K562 (cell line): ENCODE data around the gene POLR1D. TPM values are rescaled to one million over a fixed set of nuclear protein-coding genes. Genes with fewer than 3 reads are reported as not detected.
"Not testable (repeated sequence)": the region's sequence is repeated elsewhere in the genome, so short reads cannot be mapped to it uniquely, and the experiment has no call there.

Source experiments
- ATAC-seq: fragments of 200-7000 bp; cut with Tn5 transposase; 3 replicates; pipeline ENCODE4 v1.9.1; 2020; ENCODE audit warnings: moderate library complexity
- BruUV-seq: library from RNA; stranded (reverse); fragments of 400-500 nt; replicated peaks from 2 replicates; lab custom pipeline; 2021; lab: Mats Ljungman, UMichigan
- CTCF ChIA-PET: fragments of 300-600 bp; formaldehyde crosslinking; extraction: SDS; loops from one replicate; lab custom pipeline; 2021; ENCODE audit warnings: low intra/inter-chr PET ratio; lab: Yijun Ruan, JAX
- POLR2A ChIA-PET: fragments of 300-600, 350-650 bp; sonication (Branson Sonifier 250); formaldehyde crosslinking; extraction: SDS; loops from one replicate; lab custom pipeline; 2021; ENCODE audit warnings: antibody characterized with exemption, inconsistent platforms; lab: Yijun Ruan, JAX
- DNase-seq, 4 experiments: peaks; one replicate each; pipeline versions ENCODE4 v3.0.0 to v3.0.0-alpha.2; 2011 to 2018; ENCODE audit warnings: low spot score in 3 of 4, mixed read lengths in 3 of 4; ENCODE audit errors: extremely low read depth in 1 of 4
- FAIRE-seq: peaks from 2 replicates; lab custom pipeline; 2011; peaks lifted over from hg19 to GRCh38; lab: Jason Lieb, UNC
- H2AFZ ChIP-seq: 2 replicates; pipeline ENCODE4 v1.6.0; 2011; ENCODE audit warnings: low read depth, low read length, control low read depth, inconsistent platforms
- H3K27ac ChIP-seq: fragments of 200-600 bp; 3 replicates; pipeline ENCODE4 v1.8.0; 2011; ENCODE audit warnings: low read depth, mild to moderate bottlenecking, control low read depth, inconsistent platforms, low read length, moderate library complexity, mixed read lengths; ENCODE audit errors: extremely low read depth
- H3K27me3 ChIP-seq, 2 experiments: fragments of 300-600 bp in 1 of 2; 2 replicates in 1 of 2; 3 replicates in 1 of 2; pipeline versions ENCODE4 v1.6.0 to v1.8.0; 2011; ENCODE audit warnings: inconsistent platforms in 2 of 2, low read length in 2 of 2, mild to moderate bottlenecking in 1 of 2, mixed read lengths in 1 of 2, moderate library complexity in 1 of 2; ENCODE audit not compliant: control insufficient read depth in 2 of 2, insufficient read depth in 2 of 2
- H3K36me3 ChIP-seq: fragments of 300-600 bp; 3 replicates; pipeline ENCODE4 v1.8.0; 2011; ENCODE audit warnings: mild to moderate bottlenecking, low read length, inconsistent platforms; ENCODE audit not compliant: control insufficient read depth, insufficient read depth
- H3K4me1 ChIP-seq, 2 experiments: fragments of 200-600 bp in 1 of 2; replicated peaks in 1 of 2; 2 replicates in 1 of 2; 3 replicates in 1 of 2; pipeline versions ENCODE4 v1.5.1 to v1.8.0; 2011; ENCODE audit warnings: inconsistent platforms in 2 of 2, low read length in 2 of 2, mild to moderate bottlenecking in 1 of 2, mixed read lengths in 1 of 2, moderate library complexity in 1 of 2; ENCODE audit not compliant: control insufficient read depth in 2 of 2, insufficient read depth in 2 of 2
- H3K4me2 ChIP-seq: 2 replicates; pipeline ENCODE4 v1.6.1; 2011; ENCODE audit warnings: low read length, control low read depth, inconsistent platforms, mixed read lengths; ENCODE audit not compliant: insufficient read depth
- H3K4me3 ChIP-seq: fragments of 200-600 bp; sonication (generic), shearing (Covaris generic); 2 replicates; pipeline ENCODE4 v1.5.1; 2016; ENCODE audit warnings: control low read depth, inconsistent platforms
- H3K79me2 ChIP-seq: fragments of 200-600 bp; 3 replicates; pipeline ENCODE4 v1.8.0; 2011; ENCODE audit warnings: low read length, inconsistent platforms; ENCODE audit not compliant: control insufficient read depth, insufficient read depth
- H3K9ac ChIP-seq, 2 experiments: 2 replicates each; pipeline versions ENCODE4 v1.6.0 to v1.6.1; 2011; ENCODE audit warnings: low read depth in 2 of 2, low read length in 2 of 2, control low read depth in 1 of 2, inconsistent platforms in 1 of 2, mild to moderate bottlenecking in 1 of 2, mixed read lengths in 1 of 2; ENCODE audit not compliant: insufficient read depth in 1 of 2
- H3K9me1 ChIP-seq: one replicate; pipeline ENCODE4 v1.6.0; 2011; ENCODE audit warnings: inconsistent platforms, mild to moderate bottlenecking, low read length, moderate library complexity; ENCODE audit not compliant: control insufficient read depth, insufficient read depth
- H3K9me3 ChIP-seq: replicated peaks from 2 replicates; pipeline ENCODE4 v1.5.1; 2011; ENCODE audit warnings: low read depth, low read length, inconsistent platforms; ENCODE audit not compliant: control insufficient read depth, insufficient read depth
- H4K20me1 ChIP-seq: replicated peaks from 2 replicates; pipeline ENCODE4 v1.6.1; 2011; ENCODE audit warnings: low read length, inconsistent platforms, mixed read lengths; ENCODE audit not compliant: control insufficient read depth, insufficient read depth
- ARID3A ChIP-seq: IDR thresholded peaks from 2 replicates; pipeline ENCODE4 v1.6.1; 2012; ENCODE audit warnings: low read depth, low read length, improper control_type of control experiment, borderline replicate concordance
- BCLAF1 ChIP-seq, 2 experiments: fragments of 450-650 bp in 1 of 2; IDR thresholded peaks; 2 replicates each; pipeline ENCODE4 v1.6.1; 2011 to 2017; ENCODE audit warnings: low read depth in 2 of 2, antibody characterized with exemption in 1 of 2, borderline replicate concordance in 1 of 2, low read length in 1 of 2, mild to moderate bottlenecking in 1 of 2, mixed read lengths in 1 of 2; ENCODE audit not compliant: control insufficient read depth in 1 of 2
- HLTF ChIP-seq: fragments of 450-650 bp; IDR thresholded peaks from 2 replicates; pipeline ENCODE4 v1.6.1; 2016
- HNRNPLL ChIP-seq: fragments of 200-400 bp; formaldehyde crosslinking; IDR thresholded peaks from 2 replicates; pipeline ENCODE4 v1.6.1; 2017; ENCODE audit warnings: low read length, low read depth, mild to moderate bottlenecking; ENCODE audit not compliant: poor library complexity, severe bottlenecking
- NR4A1 ChIP-seq, 2 experiments: fragments of 250-450 bp in 1 of 2; fragments of 450-650 bp in 1 of 2; sonication (Bioruptor Pico) in 1 of 2; IDR thresholded peaks; 2 replicates each; pipeline versions ENCODE4 v1.4.0 to v1.6.1; 2016 to 2020; ENCODE audit warnings: mild to moderate bottlenecking in 2 of 2, missing compliant biosample characterization in 1 of 2, missing genetic modification characterization in 1 of 2, moderate library complexity in 1 of 2
- SAFB2 ChIP-seq: fragments of 200-400 bp; formaldehyde crosslinking; IDR thresholded peaks from 2 replicates; pipeline ENCODE4 v1.6.1; 2018; ENCODE audit warnings: borderline replicate concordance, low read length, low read depth, moderate library complexity; ENCODE audit not compliant: severe bottlenecking
- TEAD2 ChIP-seq: fragments of 450-650 bp; IDR thresholded peaks from 2 replicates; pipeline ENCODE4 v1.6.1; 2016; ENCODE audit warnings: missing genetic modification characterization, control low read depth, missing compliant biosample characterization
- WGBS: fragments of 100-300 bp; shearing (Covaris generic); methylation state at CpG from one replicate; pipeline ENCODE4 v1.1.6; 2016; ENCODE audit warnings: low coverage, mixed read lengths; ENCODE audit not compliant: insufficient coverage; ENCODE audit errors: missing lambda C conversion rate; 5-methylcytosine and 5-hydroxymethylcytosine counted together
- in situ Hi-C: fragments of 300-500 bp; cut with MboI; formaldehyde crosslinking; loops from 4 replicates; pipeline ENCODE4 v1.15.0; 2018; ENCODE audit warnings: inconsistent platforms, mixed read lengths
- intact Hi-C: fragments of 100-400 bp; cut with micrococcal nuclease; formaldehyde crosslinking; loops from 2 replicates; pipeline ENCODE4 v1.14.2; 2022
- polyA plus RNA-seq, 8 experiments: library from polyadenylated mRNA; depleted of rRNA in 4 of 8; stranded (reverse) in 5 of 8; unstranded in 3 of 8; fragments of >200 nt; fragmentation: Nextera tagmentation in 2 of 8; fragmentation: Illumina TruSeq in 1 of 8; extraction: Ambion mirVana in 2 of 8; extraction: Trizol in 1 of 8; gene quantifications; 2 replicates each; pipeline versions ENCODE4 v1.2.1 to v1.2.3, GENCODE V29; 2011 to 2014; ENCODE audit warnings: inconsistent platforms in 1 of 8, missing spikeins in 1 of 8
- total RNA-seq, 7 experiments: library from RNA; depleted of rRNA in 6 of 7; stranded (reverse); fragments of >200 nt in 6 of 7; fragmentation: Illumina TruSeq in 2 of 7; extraction: Trizol in 2 of 7; gene quantifications; 2 replicates each; pipeline versions ENCODE4 v1.2.1 to v1.2.3, GENCODE V29; 2011 to 2021; ENCODE audit warnings: low replicate concordance in 1 of 7

POLR1D gene
- total and polyA plus RNA-seq, 9 of the 15 experiments (the other 6 are each of a cell fraction or from before 2014, with no cell fraction given): 107 to 188 (median 145) TPM

DNA sequence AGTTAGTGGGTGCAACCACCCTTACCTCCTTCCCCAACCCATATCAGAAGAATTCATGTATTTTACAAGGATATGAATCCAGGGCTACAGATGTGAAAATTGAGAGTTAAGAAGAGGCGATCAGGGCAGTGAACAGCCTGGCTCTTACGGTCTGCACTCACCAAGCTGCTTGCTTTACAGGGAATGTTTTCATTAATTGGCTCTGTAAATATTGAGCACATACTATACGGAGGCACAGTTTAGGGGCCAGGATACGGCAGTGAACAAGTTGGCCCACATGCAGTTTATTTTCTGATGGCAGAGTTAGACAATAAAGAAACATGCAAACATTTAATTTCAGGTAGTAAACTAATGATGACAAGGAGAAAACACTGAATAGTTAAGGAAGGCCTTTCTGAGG, 6.4 kb downstream of the POLR1D start:
- no peaks in the 10 kb centered on the region for H4K20me1 ChIP-seq
- FAIRE-seq: no peak
- ATAC-seq: no peak
- H3K27me3 ChIP-seq: no peaks in the 10 kb centered on the region
- H3K4me3 ChIP-seq: no peak overlapping the region
- ChIA-PET POLR2A (interaction anchor here (1.0 kb wide), 1 partner anchor 11 kb away, joined by 5 read pairs; no protein-coding TSS in a partner anchor), CTCF (no interaction called here)
- intact Hi-C loops (no loop called here), in situ Hi-C loops (no loop called here)
- H3K79me2 ChIP-seq: peaks cover 49% of the 10 kb centered on the region
- no peaks in the 10 kb centered on the region for H3K9me3 ChIP-seq
- no peak overlapping the region for H3K9ac ChIP-seq
- no TSS peak for BruUV-seq
- peaks cover 0 to 9% of the 10 kb centered on the region in 2 experiments; a peak in 2 of 5 replicates for H3K4me1 ChIP-seq
- H3K9me1 ChIP-seq: peaks cover 5% of the 10 kb centered on the region
- H3K27ac ChIP-seq: no peak overlapping the region
- 82% methylated on average over 4 of the region's 4 CpGs for WGBS
- TF ChIP-seq HNRNPLL: no peak
- TF ChIP-seq BCLAF1 (IDR thresholded peaks at IDR 0.05; ENCODE audit: borderline replicate concordance in 1 of 2, control insufficient read depth in 1 of 2, low read depth in 2 of 2, low read length in 1 of 2): no peak
- no peak for TF ChIP-seq ARID3A
- no peak for TF ChIP-seq HLTF
- no peak for TF ChIP-seq NR4A1 (CRISPR knock-in tag; IDR thresholded peaks at IDR 0.05)
- no peak for TF ChIP-seq NR4A1 (tag; IDR thresholded peaks at IDR 0.05)
- no peak for TF ChIP-seq TEAD2
- no peak for TF ChIP-seq SAFB2
- DNase-seq: no peak
- no peak overlapping the region for H3K4me2 ChIP-seq
- no peak overlapping the region for H2AFZ ChIP-seq
- peaks cover 49% of the 10 kb centered on the region for H3K36me3 ChIP-seq

DNA sequence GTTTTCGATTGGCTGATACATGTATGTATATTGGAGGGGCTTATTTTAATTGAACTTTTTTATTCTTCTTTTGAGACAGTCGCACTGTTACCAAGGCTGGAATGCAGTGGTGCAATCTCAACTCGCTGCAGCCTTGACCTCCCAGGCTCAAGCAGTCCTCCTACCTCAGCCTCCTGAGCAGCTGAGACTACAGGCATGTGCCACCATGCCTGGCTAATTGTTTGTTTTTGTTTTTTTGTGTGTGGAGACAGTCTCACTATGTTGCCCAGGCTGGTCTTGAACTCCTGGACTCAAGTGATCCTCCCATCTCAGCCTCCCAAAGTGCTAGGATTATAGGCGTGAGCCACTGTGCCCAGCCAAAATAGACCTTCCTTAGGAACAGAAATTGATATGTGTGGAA, 7.1 kb downstream of the POLR1D start:
- ATAC-seq, H4K20me1 ChIP-seq, H3K9ac ChIP-seq, H3K9me1 ChIP-seq, H3K4me1 ChIP-seq, BruUV-seq, H3K9me3 ChIP-seq, H3K27me3 ChIP-seq, H3K4me3 ChIP-seq, DNase-seq, FAIRE-seq, H3K27ac ChIP-seq, intact Hi-C loops, H3K4me2 ChIP-seq, H2AFZ ChIP-seq, CTCF ChIA-PET, in situ Hi-C loops: not testable (repeated sequence)
- Histone ChIP-seq H3K36me3 (peaks cover 42% of the 10 kb centered on the region), H3K79me2 (peaks cover 42% of the 10 kb centered on the region)
- WGBS: 98% methylated on average over 4 of the region's 4 CpGs
- POLR2A ChIA-PET: interaction anchor here (1.0 to 1.8 kb wide), 2 partner anchors 8 to 10 kb away, joined by 5 to 8 read pairs; partner anchors contain the start of gene LNX2
